GM12878 (cell line): Measurements from ENCODE around the gene PPP1R9B. TPM values are rescaled to one million over a fixed set of nuclear protein-coding genes. Genes with fewer than 3 reads are reported as not detected.

Experiments used
- BHLHE40 ChIP-seq, 2 experiments: fragments of 450-650 bp in 1 of 2; IDR thresholded peaks; 2 replicates each; pipeline ENCODE4 v1.6.1; 2011 to 2017; ENCODE audit warnings: low read depth in 2 of 2, borderline replicate concordance in 1 of 2, improper control_type of control experiment in 1 of 2, low read length in 1 of 2, mild to moderate bottlenecking in 1 of 2
- CHD1 ChIP-seq: IDR thresholded peaks from 2 replicates; pipeline ENCODE4 v1.6.1; 2012; ENCODE audit warnings: low read depth, low read length, improper control_type of control experiment
- EGR1 ChIP-seq, 2 experiments: IDR thresholded peaks; 1 replicate in 1 of 2; 2 replicates in 1 of 2; pipeline ENCODE4 v1.6.1; 2011 to 2012; ENCODE audit warnings: low read depth in 2 of 2, low read length in 2 of 2, borderline replicate concordance in 1 of 2, mild to moderate bottlenecking in 1 of 2, moderate library complexity in 1 of 2
- ETV6 ChIP-seq, 2 experiments: fragments of 450-650 bp in 1 of 2; IDR thresholded peaks in 1 of 2; conservative IDR thresholded peaks in 1 of 2; 2 replicates each; pipeline ENCODE4 v1.6.1; 2014; ENCODE audit warnings: antibody characterized with exemption in 1 of 2, borderline replicate concordance in 1 of 2, low read depth in 1 of 2, mild to moderate bottlenecking in 1 of 2, moderate library complexity in 1 of 2
- EZH2 ChIP-seq: IDR thresholded peaks from 2 replicates; pipeline ENCODE4 v1.6.1; 2012; ENCODE audit warnings: low read depth, mild to moderate bottlenecking, control low read depth, inconsistent platforms, low read length, borderline replicate concordance; ENCODE audit not compliant: control insufficient read depth
- HCFC1 ChIP-seq: fragments of 150-350 bp; IDR thresholded peaks from 2 replicates; pipeline ENCODE4 v1.6.1; 2014; ENCODE audit warnings: low read length
- IKZF1 ChIP-seq: fragments of 450-650 bp; conservative IDR thresholded peaks from 2 replicates; pipeline ENCODE4 v1.6.1; 2017; ENCODE audit warnings: antibody characterized with exemption, mild to moderate bottlenecking
- IKZF2 ChIP-seq, 2 experiments: fragments of 450-650 bp; IDR thresholded peaks; 2 replicates each; pipeline ENCODE4 v1.6.1; 2017; ENCODE audit warnings: mild to moderate bottlenecking in 2 of 2, moderate library complexity in 2 of 2
- MTA2 ChIP-seq: fragments of 450-650 bp; IDR thresholded peaks from 2 replicates; pipeline ENCODE4 v1.6.1; 2016; ENCODE audit warnings: low read depth, mild to moderate bottlenecking, moderate library complexity
- MXI1 ChIP-seq: fragments of 150-350 bp; IDR thresholded peaks from 2 replicates; pipeline ENCODE4 v1.6.1; 2011; ENCODE audit warnings: low read depth, mild to moderate bottlenecking, inconsistent platforms, low read length, improper control_type of control experiment
- MYC ChIP-seq: IDR thresholded peaks from 2 replicates; pipeline ENCODE4 v1.6.1; 2011; ENCODE audit warnings: mild to moderate bottlenecking, low read length, moderate library complexity, inconsistent platforms; ENCODE audit not compliant: insufficient read depth, insufficient replicate concordance, insufficient read length, severe bottlenecking
- NFIC ChIP-seq: IDR thresholded peaks from 2 replicates; pipeline ENCODE4 v1.6.1; 2012; ENCODE audit warnings: low read depth, mild to moderate bottlenecking, inconsistent platforms, low read length, moderate library complexity
- NFYB ChIP-seq: IDR thresholded peaks from 2 replicates; pipeline ENCODE4 v1.6.1; 2011; ENCODE audit warnings: low read depth, mild to moderate bottlenecking, low read length, improper control_type of control experiment, moderate library complexity; ENCODE audit not compliant: insufficient read depth
- SMAD1 ChIP-seq: fragments of 450-650 bp; IDR thresholded peaks from 2 replicates; pipeline ENCODE4 v1.6.1; 2018; ENCODE audit warnings: mild to moderate bottlenecking, low read depth; ENCODE audit not compliant: partially characterized antibody
- SMAD5 ChIP-seq: IDR thresholded peaks from 2 replicates; pipeline ENCODE4 v1.6.1; 2016; ENCODE audit warnings: antibody characterized with exemption, low read depth
- SMARCA5 ChIP-seq: fragments of 450-650 bp; IDR thresholded peaks from 2 replicates; pipeline ENCODE4 v1.6.1; 2017; ENCODE audit warnings: mild to moderate bottlenecking
- SP1 ChIP-seq: IDR thresholded peaks from one replicate; pipeline ENCODE4 v1.6.1; 2011; ENCODE audit warnings: low read depth, low read length
- TBL1XR1 ChIP-seq: IDR thresholded peaks from 2 replicates; pipeline ENCODE4 v1.6.1; 2012; ENCODE audit warnings: low read depth, low read length, improper control_type of control experiment
- ZZZ3 ChIP-seq: IDR thresholded peaks from 2 replicates; pipeline ENCODE4 v1.6.1; 2011; ENCODE audit warnings: low read depth; ENCODE audit not compliant: control insufficient read depth, insufficient read length
- polyA plus RNA-seq, 11 experiments: library from polyadenylated mRNA; depleted of rRNA in 4 of 11; unstranded in 6 of 11; stranded (reverse) in 5 of 11; fragments of >200 nt; fragmentation: Nextera tagmentation in 4 of 11; fragmentation: Illumina TruSeq in 1 of 11; extraction: Ambion mirVana in 4 of 11; extraction: Trizol in 1 of 11; gene quantifications; 1 replicate in 1 of 11; 2 replicates in 10 of 11; pipeline versions ENCODE4 v1.2.1 to v1.2.3, GENCODE V29; 2011 to 2016; ENCODE audit warnings: inconsistent platforms in 2 of 11, missing spikeins in 2 of 11, low read depth in 1 of 11
- total RNA-seq, 4 experiments: library from RNA; depleted of rRNA in 3 of 4; stranded (reverse); fragments of >200 nt in 3 of 4; fragmentation: Illumina TruSeq in 1 of 4; extraction: Trizol in 1 of 4; gene quantifications; 2 replicates each; pipeline versions ENCODE4 v1.2.1 to v1.2.3, GENCODE V29; 2013 to 2021
- TF ChIP-seq, protein P1 (sequence below): fragments of 150-350 bp; IDR thresholded peaks from 2 replicates; pipeline ENCODE4 v1.6.1; 2014; ENCODE audit warnings: mild to moderate bottlenecking, low read depth, low read length
- TF ChIP-seq, protein P2 (sequence below): IDR thresholded peaks from 2 replicates; pipeline ENCODE4 v1.6.1; 2011; ENCODE audit warnings: mild to moderate bottlenecking, low read depth, low read length, moderate library complexity; ENCODE audit not compliant: insufficient replicate concordance
- TF ChIP-seq, protein P3 (sequence below): fragments of 450-650 bp; IDR thresholded peaks from 2 replicates; pipeline ENCODE4 v1.6.1; 2017; ENCODE audit warnings: low read depth, mild to moderate bottlenecking, moderate library complexity

PPP1R9B gene
- total and polyA plus RNA-seq, 10 of the 15 experiments (the other 5 are each of a cell fraction or from before 2014, with no cell fraction given) = 0.20 to 107 (median 37.5) TPM

DNA sequence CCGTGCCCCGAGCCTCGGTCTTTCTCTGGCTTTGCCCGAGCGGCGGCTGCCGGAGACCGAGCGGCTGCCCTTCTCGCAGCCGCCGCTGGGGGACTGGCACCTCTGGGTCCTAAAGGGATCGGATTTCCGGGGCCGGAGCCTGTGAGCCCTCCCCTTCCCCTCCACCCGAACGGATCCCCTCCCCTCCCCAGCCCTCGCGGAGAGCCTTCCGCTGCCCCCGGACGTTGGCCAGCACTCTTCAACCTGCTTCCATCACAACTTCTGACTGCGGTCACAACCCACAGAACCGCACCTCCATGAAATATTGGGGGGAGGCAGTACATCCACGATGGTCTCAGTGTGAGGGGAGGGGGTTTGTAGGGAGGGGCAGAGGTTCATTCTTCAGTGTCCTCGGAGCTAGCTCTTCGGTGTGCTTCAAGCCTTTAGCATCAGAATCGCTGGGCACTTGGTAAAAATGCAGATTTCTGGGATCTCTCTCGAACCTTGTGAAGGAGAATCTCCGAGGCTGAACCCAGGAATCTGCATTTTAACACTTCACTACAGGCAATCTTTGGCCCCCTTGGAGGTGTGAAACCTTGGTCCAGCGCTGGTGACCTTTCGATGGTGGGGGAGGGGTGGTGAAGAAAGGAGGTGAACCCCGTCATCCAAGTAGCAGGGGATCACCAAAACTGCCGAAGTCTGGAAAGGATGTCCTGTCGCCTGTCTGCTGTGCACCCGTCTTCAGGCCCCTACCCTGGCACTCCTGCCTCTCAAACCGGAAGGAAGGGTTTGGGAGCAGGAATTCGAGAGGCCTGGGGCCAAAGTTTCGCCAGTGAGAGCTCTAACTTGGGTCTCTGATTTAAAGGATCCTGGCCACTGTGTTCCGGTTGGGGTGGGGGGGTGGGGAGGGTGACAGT lies 812 bp upstream of the PPP1R9B start (continued):
- TF ChIP-seq, protein P1, sequence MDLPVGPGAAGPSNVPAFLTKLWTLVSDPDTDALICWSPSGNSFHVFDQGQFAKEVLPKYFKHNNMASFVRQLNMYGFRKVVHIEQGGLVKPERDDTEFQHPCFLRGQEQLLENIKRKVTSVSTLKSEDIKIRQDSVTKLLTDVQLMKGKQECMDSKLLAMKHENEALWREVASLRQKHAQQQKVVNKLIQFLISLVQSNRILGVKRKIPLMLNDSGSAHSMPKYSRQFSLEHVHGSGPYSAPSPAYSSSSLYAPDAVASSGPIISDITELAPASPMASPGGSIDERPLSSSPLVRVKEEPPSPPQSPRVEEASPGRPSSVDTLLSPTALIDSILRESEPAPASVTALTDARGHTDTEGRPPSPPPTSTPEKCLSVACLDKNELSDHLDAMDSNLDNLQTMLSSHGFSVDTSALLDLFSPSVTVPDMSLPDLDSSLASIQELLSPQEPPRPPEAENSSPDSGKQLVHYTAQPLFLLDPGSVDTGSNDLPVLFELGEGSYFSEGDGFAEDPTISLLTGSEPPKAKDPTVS = 0 out of 2 replicates have a peak, but pooled peaks have one; percentile 11
- no peak for TF ChIP-seq EZH2
- 0 out of 4 replicates have a peak, but pooled peaks of 1 of the 2 experiments have one; percentile 10 for TF ChIP-seq ETV6 (conservative IDR thresholded peaks at IDR 0.05 in 1 of 2, IDR thresholded peaks at IDR 0.05 in 1 of 2; ENCODE audit: borderline replicate concordance in 1 of 2, low read depth in 1 of 2)
- no peak for TF ChIP-seq NFYB
- TF ChIP-seq NFIC = no peak
- TF ChIP-seq BHLHE40 (IDR thresholded peaks at IDR 0.05; ENCODE audit: borderline replicate concordance in 1 of 2, low read depth in 2 of 2, low read length in 1 of 2) = peak; percentile 56 to 57; a peak in 1 of 4 replicates
- TF ChIP-seq, protein P2, sequence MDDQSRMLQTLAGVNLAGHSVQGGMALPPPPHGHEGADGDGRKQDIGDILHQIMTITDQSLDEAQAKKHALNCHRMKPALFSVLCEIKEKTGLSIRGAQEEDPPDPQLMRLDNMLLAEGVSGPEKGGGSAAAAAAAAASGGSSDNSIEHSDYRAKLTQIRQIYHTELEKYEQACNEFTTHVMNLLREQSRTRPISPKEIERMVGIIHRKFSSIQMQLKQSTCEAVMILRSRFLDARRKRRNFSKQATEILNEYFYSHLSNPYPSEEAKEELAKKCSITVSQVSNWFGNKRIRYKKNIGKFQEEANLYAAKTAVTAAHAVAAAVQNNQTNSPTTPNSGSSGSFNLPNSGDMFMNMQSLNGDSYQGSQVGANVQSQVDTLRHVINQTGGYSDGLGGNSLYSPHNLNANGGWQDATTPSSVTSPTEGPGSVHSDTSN = no peak
- peak; percentile 25 to 46; a peak in 3 of 4 replicates for TF ChIP-seq IKZF2 (IDR thresholded peaks at IDR 0.05)
- peak; percentile 47 for TF ChIP-seq SMAD1
- peak in 1 of 2 experiments; percentile 66; a peak in 1 of 3 replicates for TF ChIP-seq EGR1 (IDR thresholded peaks at IDR 0.05; ENCODE audit: borderline replicate concordance in 1 of 2, low read depth in 2 of 2, low read length in 2 of 2)
- peak; percentile 25; the same call in 1 of the 2 replicates for TF ChIP-seq HCFC1
- TF ChIP-seq MYC = peak; percentile 37
- peak; percentile 46 for TF ChIP-seq MTA2
- peak; percentile 48; the same call in 1 of the 2 replicates for TF ChIP-seq IKZF1
- TF ChIP-seq CHD1 = 0 out of 2 replicates have a peak, but pooled peaks have one; percentile 20
- TF ChIP-seq TBL1XR1 = 0 out of 2 replicates have a peak, but pooled peaks have one; percentile 26
- no peak for TF ChIP-seq ZZZ3
- TF ChIP-seq SMARCA5 = peak; percentile 76; the same call in 1 of the 2 replicates
- TF ChIP-seq SMAD5 = no peak
- TF ChIP-seq, protein P3, sequence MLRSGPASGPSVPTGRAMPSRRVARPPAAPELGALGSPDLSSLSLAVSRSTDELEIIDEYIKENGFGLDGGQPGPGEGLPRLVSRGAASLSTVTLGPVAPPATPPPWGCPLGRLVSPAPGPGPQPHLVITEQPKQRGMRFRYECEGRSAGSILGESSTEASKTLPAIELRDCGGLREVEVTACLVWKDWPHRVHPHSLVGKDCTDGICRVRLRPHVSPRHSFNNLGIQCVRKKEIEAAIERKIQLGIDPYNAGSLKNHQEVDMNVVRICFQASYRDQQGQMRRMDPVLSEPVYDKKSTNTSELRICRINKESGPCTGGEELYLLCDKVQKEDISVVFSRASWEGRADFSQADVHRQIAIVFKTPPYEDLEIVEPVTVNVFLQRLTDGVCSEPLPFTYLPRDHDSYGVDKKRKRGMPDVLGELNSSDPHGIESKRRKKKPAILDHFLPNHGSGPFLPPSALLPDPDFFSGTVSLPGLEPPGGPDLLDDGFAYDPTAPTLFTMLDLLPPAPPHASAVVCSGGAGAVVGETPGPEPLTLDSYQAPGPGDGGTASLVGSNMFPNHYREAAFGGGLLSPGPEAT = no peak; the same call in none of the 2 replicates
- peak; percentile 60 for TF ChIP-seq SP1
- 0 out of 2 replicates have a peak, but pooled peaks have one; percentile 11 for TF ChIP-seq MXI1
